Stimulated activated CD4-positive, alpha-beta T cell treated with anti-CD3 and anti-CD28 coated beads, Interleukin-1b, Interleukin-23, amount 100 ng/mL, for 4 hours (primary cell): ENCODE measurements around the gene MYPN.
A peak's percentile ranks its signal among the peaks of the same experiment; 100 is the strongest.
"Not testable (repeated sequence)": the region's sequence is repeated elsewhere in the genome, so short reads cannot be mapped to it uniquely, and the experiment has no call there.

ENCODE experiments used
- DNase-seq, 2 donors: peaks; one replicate each; pipeline ENCODE4 v3.0.0-alpha.2; 2020; ENCODE audit warnings: low read depth in 2 of 2

The MYPN gene

GRCh38 chr10:68224810-68225209 lies 115.5 kb downstream of the MYPN start:
- no peak for DNase-seq

- no peak for DNase-seq
These were observed 121.0 kb downstream of the MYPN start for GRCh38 chr10:68230268-68230667.

GRCh38 chr10:68231106-68231816 lies 122.0 kb downstream of the MYPN start:
- peak; percentile 13 to 32 for DNase-seq

GRCh38 chr10:68231817-68232251 lies 122.5 kb downstream of the MYPN start, which contains the start of gene ATOH7:
Gene ATOH7 (minus strand): TSS chr10:68232113. CDS start chr10:68231677, 436 bp downstream.
- no peak for DNase-seq

- no peak for DNase-seq
These were observed 123.8 kb downstream of the MYPN start for GRCh38 chr10:68233046-68233445.

GRCh38 chr10:68235111-68235510 lies 125.8 kb downstream of the MYPN start:
- no peak for DNase-seq

- no peak for DNase-seq
These were observed 126.3 kb downstream of the MYPN start for GRCh38 chr10:68235581-68235980.

- DNase-seq, result no peak
These were observed 127.9 kb downstream of the MYPN start for GRCh38 chr10:68237173-68237572.

GRCh38 chr10:68238371-68238770 lies 129.1 kb downstream of the MYPN start:
- no peak for DNase-seq

GRCh38 chr10:68239069-68239468 lies 129.8 kb downstream of the MYPN start:
- DNase-seq, result no peak

- DNase-seq, result no peak
These were observed 130.4 kb downstream of the MYPN start for GRCh38 chr10:68239596-68240150.

GRCh38 chr10:68242051-68242450 lies 132.8 kb downstream of the MYPN start:
- no peak for DNase-seq

GRCh38 chr10:68246397-68246796 lies 137.1 kb downstream of the MYPN start:
- not testable (repeated sequence) for DNase-seq

GRCh38 chr10:68247931-68248330 lies 138.6 kb downstream of the MYPN start:
- DNase-seq, result no peak

GRCh38 chr10:68249297-68249696 lies 140.0 kb downstream of the MYPN start:
- no peak for DNase-seq

GRCh38 chr10:68251151-68251550 lies 141.9 kb downstream of the MYPN start:
- no peak for DNase-seq

GRCh38 chr10:68251625-68252495 lies 142.6 kb downstream of the MYPN start:
- no peak for DNase-seq

GRCh38 chr10:68253346-68253745 lies 144.1 kb downstream of the MYPN start:
- DNase-seq, result no peak

GRCh38 chr10:68261132-68261856 lies 152.0 kb downstream of the MYPN start:
- no peak for DNase-seq
